HG02885 (cell line): Measurements from ENCODE around the gene CANT1.

Source experiments
- ATAC-seq: cut with Tn5 transposase; IDR thresholded peaks from one replicate; pipeline ENCODE4 v1.9.1; 2021; ENCODE audit warnings: mild to moderate bottlenecking; ENCODE audit not compliant: unreplicated experiment, poor library complexity

The CANT1 gene

GRCh38 chr17:78944956-78945355 is 64.6 kb downstream of the CANT1 start:
- ATAC-seq, result no peak

- ATAC-seq, result no peak
Measured at GRCh38 chr17:78944026-78944425, 65.5 kb downstream of the CANT1 start.
